Endothelial cell of umbilical vein (primary cell): ENCODE measurements around the gene RTEL1.

Experiments
- CTCF ChIP-seq, 2 donors: IDR thresholded peaks; 1 replicate in 1 of 2; 2 replicates in 1 of 2; pipeline ENCODE4 v1.5.1; 2011; ENCODE audit warnings: low read length in 2 of 2, mild to moderate bottlenecking in 2 of 2, moderate library complexity in 2 of 2, control low read depth in 1 of 2, inconsistent platforms in 1 of 2, low read depth in 1 of 2; ENCODE audit not compliant: insufficient read depth in 1 of 2; ENCODE audit errors: extremely low read depth in 1 of 2
- EZH2 ChIP-seq: IDR thresholded peaks from 2 replicates; pipeline ENCODE4 v1.6.1; 2012; ENCODE audit warnings: borderline replicate concordance, low read depth, mild to moderate bottlenecking, moderate library complexity, low read length, inconsistent platforms; ENCODE audit not compliant: severe bottlenecking
- POLR2AphosphoS5 ChIP-seq: IDR thresholded peaks from 2 replicates; pipeline ENCODE4 v1.6.1; 2012; ENCODE audit warnings: low read depth, mild to moderate bottlenecking, control low read depth, low read length, moderate library complexity; ENCODE audit not compliant: insufficient read depth

GRCh38 chr20:63612276-63612931, 45.7 kb upstream of the RTEL1 start:
- TF ChIP-seq CTCF (IDR thresholded peaks at IDR 0.05; ENCODE audit: extremely low read depth in 1 of 2, insufficient read depth in 1 of 2, low read depth in 1 of 2, low read length in 2 of 2), result no peak
- no peak for TF ChIP-seq EZH2
- TF ChIP-seq POLR2AphosphoS5, result no peak
